T-helper 1 cell treated with Interleukin-12 subunit alpha and Interleukin-12 subunit beta and Interleukin-4 antibody, amounts not matched to agents 30 ng/mL and 1 ng/mL, for 36 hours (primary cell): ENCODE data around the gene TRPM2. TPM values are rescaled to one million over a fixed set of nuclear protein-coding genes. Genes with fewer than 3 reads are reported as not detected.

ENCODE experiments used
- intact Hi-C: fragments of 100-400 bp; cut with micrococcal nuclease; formaldehyde crosslinking; loops from one replicate; pipeline ENCODE4 v1.15.1; 2024
- total RNA-seq: library from RNA; stranded (reverse); gene quantifications from 2 replicates; pipeline ENCODE4 v1.2.3, GENCODE V29; 2022

Gene TRPM2
- total RNA-seq, 1 donor from 2014 or later: 35.2 TPM

DNA sequence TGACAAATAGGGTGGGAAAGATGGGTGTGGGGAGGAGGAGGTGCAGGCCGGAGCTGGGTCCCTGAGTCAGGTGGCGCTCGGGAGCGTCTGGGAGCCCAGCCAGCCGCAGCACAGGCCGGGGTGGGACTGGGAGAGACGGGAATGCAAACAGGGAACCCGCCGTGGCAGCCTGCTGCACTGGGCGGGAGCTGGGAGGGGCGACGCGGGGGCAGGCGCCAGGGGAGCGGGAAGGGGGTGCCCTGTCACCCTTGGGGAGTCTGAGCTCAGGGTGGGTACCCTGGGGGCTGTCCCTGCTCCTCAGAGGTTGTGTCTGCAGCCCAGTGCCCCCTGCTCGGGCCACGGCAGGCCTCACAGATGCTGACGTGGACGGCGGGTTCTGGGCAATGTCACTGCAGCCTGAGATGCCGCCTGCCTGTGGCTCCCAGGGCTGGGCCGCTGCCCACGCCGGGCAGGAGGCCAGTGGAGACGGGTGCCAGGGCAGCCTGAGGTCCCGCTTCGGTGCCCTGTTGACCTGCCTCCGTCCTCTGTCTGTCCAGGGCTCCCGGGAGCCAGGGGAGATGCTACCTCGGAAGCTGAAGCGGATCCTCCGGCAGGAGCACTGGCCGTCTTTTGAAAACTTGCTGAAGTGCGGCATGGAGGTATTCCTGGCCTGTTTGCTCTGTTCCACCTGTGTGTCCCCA, 85.2 kb downstream of the TRPM2 start:
- intact Hi-C loops: no loop called here

DNA sequence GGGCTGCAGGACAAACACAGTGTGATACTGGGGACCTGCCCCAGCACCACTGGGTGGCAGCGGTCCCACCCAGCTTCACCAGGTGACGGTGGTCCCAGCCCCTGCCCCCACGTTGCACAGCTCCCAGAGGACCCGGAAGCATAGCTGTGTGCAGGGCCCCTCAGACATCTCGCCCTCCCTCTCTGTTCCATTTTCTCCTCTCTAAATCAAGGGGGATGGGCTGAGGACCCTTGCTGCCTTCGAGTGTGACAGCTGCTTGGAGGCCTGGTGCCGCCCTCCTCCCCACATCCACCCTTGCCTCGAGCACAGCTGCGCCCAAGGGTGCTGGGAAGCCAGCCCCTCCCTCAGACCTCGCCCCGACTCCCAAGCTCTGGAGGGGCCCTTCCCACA, 85.8 kb downstream of the TRPM2 start:
- intact Hi-C loops: no loop called here

DNA sequence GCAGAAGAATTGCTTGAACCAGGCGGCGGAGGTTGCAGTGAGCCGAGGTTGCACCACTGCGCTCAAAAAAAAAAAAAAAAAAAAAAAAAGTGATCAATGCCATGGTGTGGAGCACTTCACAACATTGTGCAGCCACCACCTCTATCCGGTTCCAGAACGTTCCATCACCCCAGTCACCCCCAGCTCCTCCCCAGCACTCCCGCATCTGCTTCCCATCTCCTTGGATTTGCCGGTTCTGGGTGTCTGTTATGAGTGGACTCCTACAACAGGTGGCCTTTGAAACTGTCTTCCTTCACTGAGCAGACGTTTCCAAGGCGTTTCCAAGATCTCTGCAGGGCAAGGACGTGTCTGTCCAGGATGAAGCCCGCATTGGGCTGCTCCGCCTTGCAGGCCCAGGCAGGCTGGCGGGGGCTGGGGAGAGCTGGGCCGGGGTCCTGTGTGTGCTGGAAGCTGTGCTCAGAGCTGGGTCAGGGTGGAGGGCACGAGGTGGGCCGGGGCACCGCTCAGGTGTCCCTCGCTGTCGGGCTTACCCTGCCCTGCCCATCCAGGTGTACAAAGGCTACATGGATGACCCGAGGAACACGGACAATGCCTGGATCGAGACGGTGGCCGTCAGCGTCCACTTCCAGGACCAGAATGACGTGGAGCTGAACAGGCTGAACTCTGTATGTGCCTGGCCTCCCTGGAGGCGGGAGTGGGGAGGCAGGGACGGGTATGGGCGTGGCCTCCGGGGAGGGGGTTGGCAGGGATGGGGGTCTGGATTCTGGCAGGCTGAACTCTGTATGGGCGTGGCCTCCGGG, 87.0 kb downstream of the TRPM2 start:
- intact Hi-C loops: no loop called here

DNA sequence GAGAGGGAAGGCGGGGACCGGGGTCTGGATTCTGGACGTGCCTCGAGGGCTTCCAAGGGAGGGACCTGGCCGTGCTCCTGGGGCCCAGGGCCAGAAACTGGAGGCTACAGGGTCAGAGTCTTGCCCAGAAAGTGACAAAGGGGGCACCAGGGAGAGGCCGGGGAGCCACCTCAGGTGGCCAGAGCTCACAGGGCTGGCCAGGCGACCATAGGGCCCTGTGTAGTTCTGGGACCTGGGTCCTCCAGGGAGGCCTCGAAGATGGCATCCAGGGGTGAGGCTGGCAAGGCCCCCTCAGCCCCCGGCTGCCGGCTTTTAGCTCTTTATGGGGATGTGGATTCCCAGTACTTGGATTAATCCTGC, 87.6 kb downstream of the TRPM2 start:
- intact Hi-C loops: no loop called here

DNA sequence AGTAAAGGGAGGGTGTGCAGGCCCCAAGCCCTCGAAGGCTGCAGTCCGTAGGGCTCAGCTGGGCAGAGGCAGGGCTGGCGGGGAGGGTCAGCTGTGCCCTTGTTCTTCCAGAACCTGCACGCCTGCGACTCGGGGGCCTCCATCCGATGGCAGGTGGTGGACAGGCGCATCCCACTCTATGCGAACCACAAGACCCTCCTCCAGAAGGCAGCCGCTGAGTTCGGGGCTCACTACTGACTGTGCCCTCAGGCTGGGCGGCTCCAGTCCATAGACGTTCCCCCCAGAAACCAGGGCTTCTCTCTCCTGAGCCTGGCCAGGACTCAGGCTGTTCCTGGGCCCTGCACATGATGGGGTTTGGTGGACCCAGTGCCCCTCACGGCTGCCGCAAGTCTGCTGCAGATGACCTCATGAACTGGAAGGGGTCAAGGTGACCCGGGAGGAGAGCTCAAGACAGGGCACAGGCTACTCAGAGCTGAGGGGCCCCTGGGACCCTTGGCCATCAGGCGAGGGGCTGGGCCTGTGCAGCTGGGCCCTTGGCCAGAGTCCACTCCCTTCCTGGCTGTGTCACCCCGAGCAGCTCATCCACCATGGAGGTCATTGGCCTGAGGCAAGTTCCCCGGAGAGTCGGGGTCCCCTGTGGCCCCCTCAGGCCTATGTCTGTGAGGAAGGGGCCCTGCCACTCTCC, 88.3 kb downstream of the TRPM2 start:
- intact Hi-C loops: no loop called here

DNA sequence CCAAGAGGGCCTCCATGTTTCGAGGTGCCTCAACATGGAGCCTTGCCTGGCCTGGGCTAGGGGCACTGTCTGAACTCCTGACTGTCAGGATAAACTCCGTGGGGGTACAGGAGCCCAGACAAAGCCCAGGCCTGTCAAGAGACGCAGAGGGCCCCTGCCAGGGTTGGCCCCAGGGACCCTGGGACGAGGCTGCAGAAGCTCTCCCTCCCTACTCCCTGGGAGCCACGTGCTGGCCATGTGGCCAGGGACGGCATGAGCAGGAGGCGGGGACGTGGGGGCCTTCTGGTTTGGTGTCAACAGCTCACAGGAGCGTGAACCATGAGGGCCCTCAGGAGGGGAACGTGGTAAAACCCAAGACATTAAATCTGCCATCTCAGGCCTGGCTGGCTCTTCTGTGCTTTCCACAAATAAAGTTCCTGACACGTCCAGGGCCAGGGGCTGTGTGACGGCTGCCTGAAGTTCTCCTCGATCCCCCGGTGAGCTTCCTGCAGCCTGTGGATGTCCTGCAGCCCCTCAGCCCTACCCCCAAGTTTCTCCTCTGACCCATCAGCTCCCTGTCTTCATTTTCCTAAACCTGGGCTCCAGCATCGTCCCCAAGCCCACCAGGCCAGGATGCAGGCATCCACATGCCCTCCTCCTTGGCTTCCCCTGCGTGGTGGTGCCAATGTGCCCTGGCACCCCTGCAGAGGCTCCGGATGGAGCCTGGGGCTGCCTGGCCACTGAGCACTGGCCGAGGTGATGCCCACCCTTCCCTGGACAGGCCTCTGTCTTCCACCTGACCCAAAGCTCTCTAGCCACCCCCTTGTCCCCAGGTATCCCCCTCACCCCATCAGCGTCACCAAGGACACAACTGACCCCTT, 89.1 kb downstream of the TRPM2 start:
- intact Hi-C loops: no loop called here

DNA sequence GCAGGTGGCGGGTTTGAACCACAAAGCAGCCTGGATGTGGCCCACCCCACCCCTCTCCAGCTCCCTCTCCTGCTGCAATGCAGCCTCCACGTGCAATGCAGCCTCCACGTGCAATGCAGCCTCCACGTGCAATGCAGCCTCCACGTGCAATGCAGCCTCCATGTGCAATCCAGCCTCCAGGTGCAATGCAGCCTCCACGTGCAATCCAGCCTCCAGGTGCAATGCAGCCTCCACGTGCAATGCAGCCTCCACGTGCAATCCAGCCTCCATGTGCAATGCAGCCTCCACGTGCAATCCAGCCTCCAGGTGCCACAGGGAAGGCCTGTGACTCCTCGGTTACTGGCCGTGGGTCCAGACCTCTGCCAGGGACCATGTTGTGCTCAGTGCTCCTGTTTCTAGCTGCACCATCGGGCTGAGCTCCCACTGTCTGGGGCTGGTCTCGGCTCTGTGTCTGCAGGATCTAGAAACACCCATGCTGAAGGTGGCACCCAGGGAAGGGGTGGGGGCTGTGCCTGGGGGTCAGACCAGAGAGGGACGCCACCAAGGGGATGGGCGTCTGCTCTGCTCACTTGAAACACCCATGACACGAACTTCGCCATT, 90.0 kb downstream of the TRPM2 start:
- intact Hi-C loops: no loop called here

DNA sequence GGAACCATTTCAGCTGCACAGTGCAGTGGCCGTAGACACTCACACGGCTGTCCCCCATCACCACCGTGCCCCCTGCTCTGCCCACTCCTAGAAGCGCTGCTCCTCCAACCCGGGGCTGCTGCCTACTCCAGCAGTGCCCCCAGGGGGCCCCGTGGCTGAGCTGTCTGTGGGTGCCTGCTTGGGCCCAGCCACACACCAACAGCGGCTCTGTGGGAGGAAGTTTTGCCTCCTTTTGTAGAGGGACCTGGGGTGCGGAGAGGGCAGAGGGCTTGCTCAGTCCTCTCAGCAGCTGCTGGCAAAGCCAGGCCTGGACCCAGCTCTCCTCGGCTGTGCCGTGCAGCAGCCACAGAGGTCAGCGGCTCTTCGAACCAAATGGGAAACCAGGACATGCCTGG, 90.5 kb downstream of the TRPM2 start:
- intact Hi-C loops: no loop called here

DNA sequence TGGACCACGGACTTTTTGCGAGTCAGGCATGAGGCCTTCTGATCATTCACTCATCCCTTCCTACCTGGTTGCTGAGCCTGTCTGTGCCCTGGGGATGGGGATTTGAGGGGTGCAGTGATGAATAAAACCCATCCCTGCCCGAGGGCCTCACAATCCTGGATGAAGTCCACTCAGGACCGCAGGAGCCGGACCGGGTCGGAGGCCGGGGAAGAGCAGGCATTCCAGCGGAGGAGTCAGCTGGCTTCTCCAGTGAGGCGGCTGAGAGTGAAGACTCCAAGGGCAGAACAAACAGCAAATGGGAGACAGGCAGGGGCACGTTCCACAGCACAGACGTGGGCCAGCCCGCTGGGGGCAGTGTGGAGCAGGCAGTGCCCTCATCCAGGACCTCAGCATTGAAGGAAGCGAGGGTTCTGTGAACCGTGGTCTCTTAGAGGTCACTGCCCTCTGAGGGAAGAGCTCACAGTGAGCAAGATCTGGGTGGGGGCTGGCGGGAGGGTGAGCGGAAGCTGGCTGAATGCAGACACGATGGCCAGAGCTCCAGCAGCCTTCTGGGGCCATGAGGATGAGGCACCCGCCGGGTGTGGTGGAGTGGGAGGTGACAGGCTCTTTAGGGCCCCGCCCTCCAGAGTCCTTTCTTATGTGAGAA, 91.0 kb downstream of the TRPM2 start:
- intact Hi-C loops: no loop called here

DNA sequence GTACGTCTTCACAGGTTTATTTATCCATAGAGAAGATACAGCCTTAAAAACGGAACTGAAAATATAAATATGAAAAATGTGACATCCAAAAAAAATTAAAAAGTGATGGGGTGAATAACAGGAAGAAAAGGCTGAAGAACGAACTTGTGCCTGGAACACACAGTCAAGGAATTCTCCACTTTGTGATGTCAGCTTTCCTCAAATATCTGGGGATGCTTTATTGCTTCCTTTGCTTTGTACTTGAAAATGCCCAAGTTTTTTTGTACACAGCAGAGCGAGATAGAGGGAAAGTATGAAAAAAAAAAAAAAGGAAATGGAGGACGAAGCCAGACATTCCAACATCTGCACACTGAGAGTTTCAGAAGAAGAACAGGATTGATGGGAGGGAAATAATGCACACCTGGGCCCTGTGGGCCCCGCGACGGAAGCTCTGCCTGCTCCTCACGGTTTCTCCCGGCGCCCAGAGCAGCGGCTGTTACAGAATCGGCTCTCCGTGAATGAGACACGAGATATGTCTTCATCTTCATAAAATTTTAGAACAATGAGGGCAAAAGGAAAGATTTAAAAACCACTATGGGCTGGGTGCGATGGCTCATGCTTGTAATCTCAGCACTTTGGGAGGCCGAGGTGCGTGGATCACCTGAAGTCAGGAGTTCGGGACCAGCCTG, 91.9 kb downstream of the TRPM2 start:
- intact Hi-C loops: no loop called here

DNA sequence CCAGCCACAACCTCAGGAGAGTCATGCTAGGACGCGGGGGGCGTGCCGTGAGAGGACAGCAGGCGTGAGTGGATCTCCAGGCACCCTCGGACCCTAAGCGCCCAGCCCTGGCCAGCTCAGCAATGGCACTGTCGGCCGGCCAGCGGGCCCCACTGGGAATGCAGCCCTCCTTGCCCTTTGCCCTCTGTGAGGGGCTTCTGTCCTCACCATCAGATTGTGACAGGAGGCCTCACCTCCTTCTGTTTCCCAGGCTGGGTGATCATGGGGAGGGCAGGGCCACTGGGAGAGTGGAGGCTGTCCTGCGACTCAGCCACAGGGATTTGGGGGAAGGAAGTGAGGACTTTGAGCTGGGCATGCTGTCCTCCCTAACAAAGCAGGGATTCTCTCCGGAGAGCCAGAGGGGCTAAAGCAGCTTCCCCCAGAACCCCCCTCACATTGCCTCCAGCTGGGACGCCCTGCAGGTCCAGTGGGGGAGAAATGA, 95.3 kb downstream of the TRPM2 start:
- intact Hi-C loops: no loop called here

DNA sequence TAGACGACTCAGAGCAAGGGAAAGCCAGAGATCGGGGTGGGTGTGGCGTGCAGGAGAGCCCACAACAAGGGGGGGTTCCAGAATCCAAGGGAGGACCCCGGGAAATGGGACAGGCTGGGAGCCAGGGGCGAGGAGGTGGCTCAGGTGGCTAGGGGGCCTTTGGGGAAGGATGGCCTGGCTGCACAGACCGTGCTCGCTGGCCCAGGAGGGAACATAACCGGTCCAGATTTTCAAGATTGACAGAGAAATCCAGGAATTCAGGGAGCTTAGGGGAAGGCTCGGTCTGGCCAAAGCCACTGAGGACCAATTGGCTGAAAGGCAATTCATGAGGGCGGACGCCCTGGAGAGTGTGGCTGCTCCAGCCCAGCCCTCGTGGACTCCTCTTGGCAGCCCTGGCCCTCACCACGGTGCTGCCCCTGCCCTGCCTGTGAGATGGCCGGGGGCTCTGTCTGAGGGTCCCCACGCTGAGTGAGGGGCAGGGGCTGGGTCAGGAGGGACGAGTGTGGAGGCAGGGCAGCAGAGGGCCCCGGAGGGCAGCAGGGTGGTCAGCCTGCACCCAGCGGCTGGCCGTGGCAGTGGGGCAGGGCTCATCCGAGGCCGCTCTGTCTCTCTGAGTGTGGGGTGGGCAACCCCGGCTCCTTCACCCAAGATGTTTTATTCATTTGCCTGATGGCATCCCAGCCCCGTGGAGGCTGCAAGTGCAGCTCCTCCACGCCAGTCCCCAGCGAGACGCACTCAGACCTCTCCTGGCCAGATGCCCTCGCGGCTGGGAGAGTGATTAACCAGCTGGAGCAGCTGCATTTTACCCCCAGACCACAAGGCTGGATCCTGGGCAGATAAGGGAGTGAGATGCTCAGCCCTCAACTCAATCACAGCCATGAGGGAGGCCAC, 96.3 kb downstream of the TRPM2 start:
- intact Hi-C loops: loop anchor here (5.0 kb wide), 1 partner anchor 38 kb away; no protein-coding TSS in a partner anchor

DNA sequence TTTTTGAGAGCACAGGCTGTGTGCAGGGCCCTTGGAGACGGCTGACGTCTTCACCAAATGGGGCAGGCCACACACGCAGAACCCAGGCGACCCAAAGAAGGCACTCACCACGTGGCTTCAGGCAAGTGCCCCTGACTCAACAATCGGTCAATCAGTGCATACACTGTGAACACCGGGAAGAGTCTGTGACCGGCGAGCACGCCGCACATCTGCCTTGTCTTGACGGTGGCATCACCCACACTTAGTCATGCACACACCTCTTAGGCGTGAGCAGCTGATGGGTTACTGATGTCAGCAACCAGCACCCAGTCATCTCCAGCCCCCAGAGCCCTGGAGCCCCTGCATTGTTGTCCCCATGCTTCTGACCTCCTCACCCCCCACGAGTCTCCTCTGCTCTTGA, 97.0 kb downstream of the TRPM2 start:
- intact Hi-C loops: loop anchor here (5.0 kb wide), 1 partner anchor 37 kb away; no protein-coding TSS in a partner anchor

DNA sequence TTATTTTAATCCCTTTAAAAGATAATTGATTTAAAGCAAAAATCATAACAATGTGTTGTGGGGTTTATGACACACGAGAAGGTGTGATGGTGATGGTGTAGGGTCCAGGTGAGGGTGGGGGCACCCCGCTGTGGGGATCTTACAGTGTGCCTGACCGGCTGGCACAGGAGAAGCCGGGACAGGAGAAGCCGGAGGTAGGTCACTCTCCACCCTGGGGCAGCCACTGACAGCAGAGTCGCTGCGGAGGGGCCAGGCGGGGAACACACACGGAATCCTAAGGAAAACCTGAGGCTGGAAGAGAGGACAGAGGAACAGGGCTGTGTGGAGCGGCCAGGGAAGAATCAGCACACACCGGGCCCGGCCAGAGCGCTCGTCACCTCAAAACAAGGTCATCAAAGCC, 97.6 kb downstream of the TRPM2 start:
- intact Hi-C loops: loop anchor here (5.0 kb wide), 1 partner anchor 36 kb away; no protein-coding TSS in a partner anchor

DNA sequence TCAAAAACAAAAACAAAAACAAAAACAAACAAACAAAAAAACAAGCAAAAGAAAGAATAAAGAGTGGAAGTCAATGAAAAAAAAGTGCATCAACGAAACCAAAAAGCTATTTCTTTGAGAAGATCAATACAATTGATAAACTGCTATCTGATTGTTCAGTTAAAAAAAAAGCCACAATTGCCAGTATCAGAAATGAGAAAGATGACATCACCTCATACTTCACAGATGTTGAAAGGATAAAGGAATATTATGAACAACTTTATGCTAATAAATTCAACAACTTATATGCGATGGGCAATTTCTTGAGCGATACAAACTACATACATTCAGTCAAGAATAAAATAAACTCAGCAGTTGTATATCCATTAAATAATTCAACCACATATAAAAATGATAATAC, 99.7 kb downstream of the TRPM2 start:
- intact Hi-C loops: loop anchor here (5.0 kb wide), 1 partner anchor 34 kb away; no protein-coding TSS in a partner anchor

DNA sequence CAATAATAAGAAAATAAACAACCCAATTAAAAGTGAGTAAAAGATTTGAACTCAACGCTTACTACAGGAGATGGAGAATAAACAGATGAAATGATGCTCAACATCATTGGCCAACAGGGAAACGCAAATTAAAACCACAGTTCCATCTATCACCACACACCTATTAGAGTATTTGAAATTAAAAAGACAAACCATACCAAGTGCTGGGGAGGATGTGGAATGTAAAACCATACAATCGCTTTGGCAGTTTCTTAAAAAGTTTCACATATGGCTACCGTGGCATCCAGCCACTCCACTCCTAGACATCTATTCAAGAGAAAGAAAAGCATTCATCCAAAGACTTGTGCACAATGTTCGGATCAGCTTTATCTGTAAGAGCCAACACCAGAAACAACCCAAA, 100.6 kb downstream of the TRPM2 start:
- intact Hi-C loops: loop anchor here (5.0 kb wide), 1 partner anchor 33 kb away; no protein-coding TSS in a partner anchor

DNA sequence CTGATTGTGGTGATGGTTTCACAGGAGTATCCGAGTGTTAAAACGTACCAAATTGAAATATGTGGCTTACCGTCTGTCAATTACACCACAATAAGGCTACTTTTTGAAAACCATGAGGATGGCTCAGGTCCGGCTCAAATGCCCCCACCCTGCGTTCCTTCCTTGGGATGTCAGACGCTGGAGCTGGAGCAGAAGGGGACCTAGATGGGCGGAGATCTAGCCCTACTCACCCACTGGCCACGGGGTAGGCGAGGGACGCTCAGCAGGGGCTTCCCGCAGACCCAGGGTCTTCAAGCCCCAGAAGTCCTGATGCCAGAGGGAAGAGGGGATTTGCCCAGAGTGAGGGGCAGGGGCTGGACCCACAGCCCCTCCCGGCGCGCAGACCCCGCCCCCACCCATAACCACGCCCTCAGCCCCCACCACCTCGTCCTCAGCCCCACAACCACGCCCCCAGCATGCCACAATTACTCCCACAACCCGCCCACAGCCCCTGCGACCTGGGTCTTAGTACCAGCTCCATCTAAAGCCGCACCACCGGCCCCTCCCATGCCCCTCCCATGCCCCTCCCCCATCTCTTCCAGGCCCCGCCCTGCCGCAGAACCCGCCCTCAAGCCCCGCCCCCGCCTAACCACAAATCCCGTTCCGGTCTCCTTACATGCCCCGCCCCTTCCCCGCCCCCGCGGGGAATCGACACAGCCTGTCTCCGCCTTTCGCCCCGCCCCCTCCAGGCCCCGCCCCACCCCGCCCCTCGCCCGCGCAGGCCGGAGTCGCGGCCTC, 101.5 kb downstream of the TRPM2 start, which contains the start of gene LRRC3:
Gene LRRC3 (plus strand): TSS at position 764 of the 777 bp plus-strand sequence. CDS start 1,135 bp downstream, outside the sequence.
- intact Hi-C loops: loop anchor here (1.0 to 5.0 kb wide), 5 partner anchors 27 to 362 kb away; partner anchors contain the start of gene CFAP410
